ENCODE measurements around the gene GPC1. TPM values are rescaled to one million over a fixed set of nuclear protein-coding genes. Genes with fewer than 3 reads are reported as not detected.
"Not testable (repeated sequence)": the region's sequence is repeated elsewhere in the genome, so short reads cannot be mapped to it uniquely, and the experiment has no call there.

Gene GPC1, protein sequence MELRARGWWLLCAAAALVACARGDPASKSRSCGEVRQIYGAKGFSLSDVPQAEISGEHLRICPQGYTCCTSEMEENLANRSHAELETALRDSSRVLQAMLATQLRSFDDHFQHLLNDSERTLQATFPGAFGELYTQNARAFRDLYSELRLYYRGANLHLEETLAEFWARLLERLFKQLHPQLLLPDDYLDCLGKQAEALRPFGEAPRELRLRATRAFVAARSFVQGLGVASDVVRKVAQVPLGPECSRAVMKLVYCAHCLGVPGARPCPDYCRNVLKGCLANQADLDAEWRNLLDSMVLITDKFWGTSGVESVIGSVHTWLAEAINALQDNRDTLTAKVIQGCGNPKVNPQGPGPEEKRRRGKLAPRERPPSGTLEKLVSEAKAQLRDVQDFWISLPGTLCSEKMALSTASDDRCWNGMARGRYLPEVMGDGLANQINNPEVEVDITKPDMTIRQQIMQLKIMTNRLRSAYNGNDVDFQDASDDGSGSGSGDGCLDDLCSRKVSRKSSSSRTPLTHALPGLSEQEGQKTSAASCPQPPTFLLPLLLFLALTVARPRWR
- 1.9 TPM for total RNA-seq

DNA sequence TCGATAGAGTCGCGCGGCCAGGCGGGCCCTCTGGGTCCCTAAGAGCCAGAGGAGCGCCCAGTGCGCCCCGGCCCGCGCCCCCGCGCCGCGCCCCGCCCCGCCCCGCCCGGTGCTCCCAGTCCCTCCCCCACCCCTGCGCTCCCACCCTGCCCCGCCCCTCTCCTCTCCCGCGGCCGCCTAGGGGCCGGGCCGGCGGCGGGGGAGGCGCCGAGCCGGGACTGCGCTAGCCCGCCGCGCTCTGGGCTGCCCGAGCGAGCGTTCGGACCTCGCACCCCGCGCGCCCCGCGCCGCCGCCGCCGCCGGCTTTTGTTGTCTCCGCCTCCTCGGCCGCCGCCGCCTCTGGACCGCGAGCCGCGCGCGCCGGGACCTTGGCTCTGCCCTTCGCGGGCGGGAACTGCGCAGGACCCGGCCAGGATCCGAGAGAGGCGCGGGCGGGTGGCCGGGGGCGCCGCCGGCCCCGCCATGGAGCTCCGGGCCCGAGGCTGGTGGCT lies at the start of gene GPC1:
Gene GPC1 (plus strand): TSS at position 207 of the 491 bp plus-strand sequence. CDS start 256 bp downstream, at position 463.
- DNase-seq (ENCODE audit: low read depth in 2 of 3, low spot score in 2 of 3) = peak in 2 of 3 donors; percentile 45 to 54

DNA sequence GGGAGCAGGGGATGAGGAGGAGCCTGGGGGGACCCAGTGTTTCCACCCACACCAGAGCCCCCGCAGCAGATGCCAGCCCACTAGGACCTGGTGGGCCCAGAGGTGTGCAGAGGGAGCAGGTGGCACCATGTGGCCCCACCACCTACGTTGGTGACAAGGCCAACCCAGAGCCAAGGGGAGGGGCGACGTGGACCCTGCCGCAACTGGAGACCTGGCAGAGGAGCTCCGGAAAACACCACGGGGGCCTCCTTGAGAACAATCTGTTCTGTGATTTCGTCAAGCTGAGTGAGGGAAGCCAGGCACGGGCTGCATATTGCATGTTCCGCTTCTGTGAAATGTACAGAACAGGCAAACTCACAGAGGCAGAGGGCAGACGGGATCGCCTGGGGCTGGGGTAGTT lies 49.1 kb upstream of the GPC1 start:
- DNase-seq (ENCODE audit: low read depth in 2 of 3, low spot score in 2 of 3) = no peak

- not testable (repeated sequence) for DNase-seq (ENCODE audit: low read depth in 2 of 3, low spot score in 2 of 3)
These were observed 48.7 kb upstream of the GPC1 start for GRCh38 chr2:240386743-240387142.

DNA sequence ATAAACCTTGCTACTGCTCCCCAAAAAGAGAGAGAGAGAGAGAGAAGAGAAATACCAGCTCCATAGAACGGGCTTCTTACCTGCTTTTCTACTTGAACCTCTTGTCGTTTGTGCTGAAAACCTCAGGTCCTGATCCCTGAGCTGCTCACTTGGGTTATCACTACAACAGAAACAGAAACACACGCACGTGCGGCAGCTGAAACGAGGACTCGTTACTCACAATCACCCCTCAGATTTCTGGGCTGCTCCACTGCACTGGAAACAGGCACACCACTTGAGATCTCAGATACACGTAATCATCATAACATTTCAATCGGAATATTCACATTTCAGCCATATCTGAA lies 48.2 kb upstream of the GPC1 start:
- DNase-seq (ENCODE audit: low read depth in 2 of 3, low spot score in 2 of 3) = no peak

GRCh38 chr2:240387669-240388358 lies 47.6 kb upstream of the GPC1 start:
- DNase-seq (ENCODE audit: low read depth in 2 of 3, low spot score in 2 of 3) = no peak

DNA sequence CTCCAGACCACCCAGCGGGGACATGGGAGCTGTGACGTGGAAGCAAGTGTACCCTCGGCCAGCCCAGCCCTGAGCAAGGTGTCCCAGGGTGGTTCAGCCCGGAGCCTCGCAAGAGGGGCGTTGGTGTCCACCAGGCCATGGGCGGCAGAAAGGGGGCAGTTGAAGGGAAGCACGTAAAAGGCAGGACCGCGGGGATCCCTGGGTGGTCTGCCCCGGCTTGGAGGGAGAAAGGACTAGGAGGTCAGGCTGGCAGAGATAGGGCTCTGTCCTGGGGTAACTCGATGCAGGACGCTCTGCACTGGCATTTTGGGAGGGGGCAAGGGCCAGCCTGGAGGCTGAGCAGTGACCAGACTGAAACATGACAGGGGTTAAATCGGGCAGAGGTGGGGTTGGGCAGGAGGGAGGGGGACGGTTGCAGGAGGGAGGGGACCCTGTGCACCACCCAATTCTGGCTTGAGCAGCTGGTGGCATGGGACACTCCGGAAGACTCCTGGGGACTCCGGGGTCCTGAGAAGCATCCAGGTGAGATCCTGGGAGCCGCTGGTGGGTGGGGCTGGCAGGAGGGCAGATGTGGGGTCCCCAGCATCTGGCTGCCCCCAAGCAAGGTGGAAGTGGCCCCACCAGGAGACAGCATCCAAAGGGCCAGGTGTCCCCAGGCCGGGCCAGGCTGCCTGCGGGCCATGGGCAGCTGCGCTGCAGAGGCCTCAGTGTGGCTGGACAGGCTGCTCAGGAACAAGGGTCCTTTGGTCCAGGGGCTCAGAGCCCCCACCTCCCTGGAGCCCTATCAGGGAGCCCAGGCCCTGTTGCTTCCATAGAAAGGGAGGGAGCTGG lies 46.8 kb upstream of the GPC1 start:
- no peak for DNase-seq (ENCODE audit: low read depth in 2 of 3, low spot score in 2 of 3)

- no peak for DNase-seq (ENCODE audit: low read depth in 2 of 3, low spot score in 2 of 3)
These were observed 46.1 kb upstream of the GPC1 start for GRCh38 chr2:240389302-240389805.

GRCh38 chr2:240390091-240391073 lies 45.1 kb upstream of the GPC1 start:
- peak in 1 of 3 donors; percentile 17 for DNase-seq (ENCODE audit: low read depth in 2 of 3, low spot score in 2 of 3)

GRCh38 chr2:240391111-240392051 lies 44.1 kb upstream of the GPC1 start:
- DNase-seq (ENCODE audit: low read depth in 2 of 3, low spot score in 2 of 3) = no peak

- DNase-seq (ENCODE audit: low read depth in 2 of 3, low spot score in 2 of 3) = peak in 1 of 3 donors; percentile 15
These were observed 43.1 kb upstream of the GPC1 start for GRCh38 chr2:240392084-240392947.

- no peak for DNase-seq (ENCODE audit: low read depth in 2 of 3, low spot score in 2 of 3)
These were observed 42.3 kb upstream of the GPC1 start for GRCh38 chr2:240392948-240393830.

DNA sequence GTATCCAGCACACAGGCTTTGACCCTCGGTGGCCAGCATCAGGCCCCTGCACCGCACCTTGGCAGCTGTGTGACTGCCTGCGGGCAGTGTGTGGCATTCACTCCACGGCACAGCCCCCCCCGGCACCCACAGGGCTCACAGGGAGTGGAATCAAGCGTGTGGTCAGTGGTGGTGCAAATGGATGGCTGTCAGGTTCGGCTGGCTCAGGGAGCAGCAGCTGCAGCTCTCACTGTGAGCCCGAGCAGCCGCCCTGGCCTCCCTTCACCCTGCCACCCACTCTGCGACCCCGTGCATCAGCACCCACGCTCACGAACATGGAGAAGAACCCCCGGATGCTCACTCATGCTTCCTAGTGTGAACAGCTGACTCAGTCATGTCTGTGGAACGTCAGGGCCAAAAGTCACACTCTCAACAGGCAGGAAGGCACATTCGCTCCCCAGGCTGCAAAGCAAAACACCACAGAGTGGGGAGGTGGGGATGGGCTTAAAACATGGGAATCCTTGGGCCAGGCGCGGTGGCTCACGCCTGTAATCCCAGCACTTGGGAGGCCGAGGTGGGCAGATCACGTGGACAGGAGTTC lies 41.5 kb upstream of the GPC1 start:
- no peak for DNase-seq (ENCODE audit: low read depth in 2 of 3, low spot score in 2 of 3)

DNA sequence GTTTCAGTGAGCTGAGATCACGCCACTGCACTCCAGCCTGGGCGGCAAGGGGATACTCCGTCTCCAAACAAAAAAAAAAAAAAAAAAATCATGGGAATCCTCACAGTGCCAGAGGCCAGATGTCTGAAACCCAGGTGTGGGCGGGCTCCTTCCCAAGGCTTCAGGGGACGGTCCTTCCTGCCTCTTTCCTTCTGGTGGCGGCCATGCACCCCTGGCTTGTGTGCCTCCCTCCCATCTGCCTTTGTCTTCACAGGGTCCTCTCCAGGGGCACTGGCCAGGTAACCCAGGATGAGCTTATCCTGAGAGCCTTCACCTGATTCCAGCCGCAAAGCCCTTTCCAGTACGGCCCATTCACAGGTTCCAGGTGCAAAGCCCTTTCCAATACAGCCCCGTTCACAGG lies 40.9 kb upstream of the GPC1 start:
- DNase-seq (ENCODE audit: low read depth in 2 of 3, low spot score in 2 of 3) = no peak

DNA sequence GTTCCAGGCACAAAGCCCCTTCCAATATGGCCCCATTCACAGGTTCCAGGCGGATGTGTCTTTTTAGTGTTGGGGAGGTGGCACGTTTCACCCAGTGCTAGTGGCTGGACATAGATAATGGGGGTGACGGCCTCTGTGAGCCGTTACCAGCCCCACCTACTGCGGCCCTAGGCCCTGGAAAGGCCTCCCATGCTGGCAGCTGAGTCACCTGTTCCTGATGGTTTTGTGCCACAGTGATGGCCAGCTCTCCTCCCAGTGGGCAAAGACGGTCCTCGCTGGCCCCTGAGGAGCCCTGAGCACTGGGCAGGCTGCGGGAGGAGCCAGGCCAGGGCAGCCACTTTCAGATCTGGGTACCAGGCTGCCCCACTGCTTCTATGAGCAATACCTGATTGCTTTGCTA lies 40.0 kb upstream of the GPC1 start:
- DNase-seq (ENCODE audit: low read depth in 2 of 3, low spot score in 2 of 3) = no peak

DNA sequence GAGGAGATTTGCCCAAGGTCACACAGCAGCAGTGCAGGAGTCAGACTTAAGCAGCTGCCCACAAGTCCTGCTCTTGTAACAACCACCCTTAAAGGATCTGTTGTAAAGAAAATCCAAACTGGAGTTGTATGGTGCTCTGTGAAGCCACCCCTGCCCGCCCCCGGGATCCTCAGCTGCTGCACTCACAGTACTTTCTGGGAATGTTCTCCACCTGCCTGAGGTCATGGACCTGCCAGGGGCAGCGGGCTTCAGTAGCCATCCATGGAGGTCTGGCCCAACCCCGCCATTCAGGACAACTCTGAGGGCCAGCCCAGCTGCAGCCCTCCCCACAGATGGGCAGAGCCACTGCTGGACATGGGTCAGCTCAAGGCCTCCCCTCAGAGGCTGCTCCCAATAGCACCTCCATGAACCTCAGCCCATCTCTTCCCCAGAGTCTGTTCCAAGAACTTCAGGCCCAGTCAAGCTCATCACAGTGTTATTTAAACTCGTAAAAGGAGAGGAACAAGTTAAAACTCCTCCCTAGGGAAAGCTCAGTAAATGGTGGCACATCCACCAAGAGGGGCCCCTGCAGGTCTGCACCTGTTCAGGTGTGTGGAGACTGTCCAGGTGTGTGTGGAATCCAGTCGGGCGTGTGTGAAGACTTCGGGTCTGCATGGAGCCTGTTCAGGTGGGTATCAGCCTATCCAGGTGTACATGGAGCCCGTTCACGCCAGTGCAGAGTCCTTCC lies 39.4 kb upstream of the GPC1 start:
- DNase-seq (ENCODE audit: low read depth in 2 of 3, low spot score in 2 of 3) = no peak

Measured in hematopoietic multipotent progenitor cell (in vitro differentiated cells).